DND-41 (cell line): ENCODE measurements around the gene LHPP.

Source experiments
- CTCF ChIP-seq: IDR thresholded peaks from 2 replicates; pipeline ENCODE4 v1.5.1; 2012; ENCODE audit warnings: borderline replicate concordance, low read length, moderate library complexity, mild to moderate bottlenecking; ENCODE audit not compliant: poor library complexity, severe bottlenecking; ENCODE audit errors: extremely low read depth
- EZH2 ChIP-seq: IDR thresholded peaks from 3 replicates; pipeline ENCODE4 v1.6.1; 2012; ENCODE audit warnings: borderline replicate concordance, low read depth, mild to moderate bottlenecking, moderate library complexity, low read length, inconsistent platforms; ENCODE audit not compliant: severe bottlenecking

- TF ChIP-seq CTCF, result no peak
- no peak for TF ChIP-seq EZH2
These were observed 187.6 kb downstream of the LHPP start for GRCh38 chr10:124649214-124649613.
